HepG2 (cell line): ENCODE results near the gene B3GNT9. TPM values are rescaled to one million over a fixed set of nuclear protein-coding genes. Genes with fewer than 3 reads are reported as not detected.

ENCODE experiments used
- ARHGAP35 ChIP-seq: sonication (generic); formaldehyde crosslinking; IDR thresholded peaks from 2 replicates; pipeline ENCODE4 v1.9.0; 2022; ENCODE audit warnings: mild to moderate bottlenecking, inconsistent platforms, moderate library complexity, missing genetic modification reagents, borderline replicate concordance
- CBX1 ChIP-seq: IDR thresholded peaks from one replicate; pipeline ENCODE4 v1.6.1; 2016; ENCODE audit warnings: antibody characterized with exemption, low read depth
- FOXC1 ChIP-seq: sonication (generic); formaldehyde crosslinking; IDR thresholded peaks from 2 replicates; pipeline ENCODE4 v1.8.0; 2022; ENCODE audit warnings: mild to moderate bottlenecking, missing genetic modification reagents, borderline replicate concordance
- HMGXB4 ChIP-seq, 2 experiments: sonication (generic) in 1 of 2; formaldehyde crosslinking in 1 of 2; IDR thresholded peaks; 2 replicates each; pipeline versions ENCODE4 v1.4.0 to v1.6.1; 2018 to 2020; ENCODE audit warnings: missing genetic modification reagents in 2 of 2, borderline replicate concordance in 1 of 2, low read depth in 1 of 2, mild to moderate bottlenecking in 1 of 2, missing biosample characterization in 1 of 2
- MYPOP ChIP-seq: sonication (generic); formaldehyde crosslinking; IDR thresholded peaks from 2 replicates; pipeline ENCODE4 v1.8.1; 2023; ENCODE audit warnings: mild to moderate bottlenecking, moderate library complexity, missing genetic modification reagents
- NFATC3 ChIP-seq: sonication (generic); formaldehyde crosslinking; IDR thresholded peaks from 2 replicates; pipeline ENCODE4 v1.5.1; 2020; ENCODE audit warnings: mild to moderate bottlenecking, missing genetic modification reagents
- NFKB2 ChIP-seq: sonication (generic); formaldehyde crosslinking; IDR thresholded peaks from 2 replicates; pipeline ENCODE4 v1.4.0; 2020; ENCODE audit warnings: missing genetic modification reagents, borderline replicate concordance
- NRL ChIP-seq: sonication (generic); formaldehyde crosslinking; IDR thresholded peaks from 2 replicates; pipeline ENCODE4 v1.5.0; 2020; ENCODE audit warnings: missing genetic modification reagents, mild to moderate bottlenecking, moderate library complexity, borderline replicate concordance
- POGK ChIP-seq: sonication (generic); formaldehyde crosslinking; conservative IDR thresholded peaks from 2 replicates; pipeline ENCODE4 v1.8.0; 2022; ENCODE audit warnings: mild to moderate bottlenecking, moderate library complexity, missing genetic modification reagents
- SP140L ChIP-seq: sonication (generic); formaldehyde crosslinking; IDR thresholded peaks from 2 replicates; pipeline ENCODE4 v1.4.0; 2020; ENCODE audit warnings: missing genetic modification reagents, borderline replicate concordance
- TERF1 ChIP-seq: sonication (generic); formaldehyde crosslinking; IDR thresholded peaks from 2 replicates; pipeline ENCODE4 v1.8.0; 2022; ENCODE audit warnings: mild to moderate bottlenecking, missing genetic modification reagents, moderate library complexity
- YEATS4 ChIP-seq: sonication (generic); formaldehyde crosslinking; IDR thresholded peaks from 2 replicates; pipeline ENCODE4 v1.4.0; 2020; ENCODE audit warnings: missing genetic modification reagents, borderline replicate concordance
- ZBTB33 ChIP-seq: sonication (generic); formaldehyde crosslinking; IDR thresholded peaks from 2 replicates; pipeline ENCODE4 v1.4.0; 2020; ENCODE audit warnings: missing genetic modification reagents
- ZBTB8A ChIP-seq: sonication (generic); formaldehyde crosslinking; IDR thresholded peaks from 2 replicates; pipeline ENCODE4 v1.4.0; 2020; ENCODE audit warnings: mild to moderate bottlenecking, low read depth, missing genetic modification reagents, borderline replicate concordance
- ZNF282 ChIP-seq: fragments of 450-650 bp; IDR thresholded peaks from 2 replicates; pipeline ENCODE4 v1.6.1; 2018; ENCODE audit not compliant: partially characterized antibody
- ZNF317 ChIP-seq: sonication (generic); formaldehyde crosslinking; IDR thresholded peaks from 2 replicates; pipeline ENCODE4 v1.5.0; 2020; ENCODE audit warnings: mild to moderate bottlenecking, missing genetic modification reagents
- ZNF543 ChIP-seq: sonication (generic); formaldehyde crosslinking; IDR thresholded peaks from 2 replicates; pipeline ENCODE4 v1.4.0; 2020; ENCODE audit warnings: mild to moderate bottlenecking, missing genetic modification reagents
- ZNF883 ChIP-seq: sonication (generic); formaldehyde crosslinking; IDR thresholded peaks from 2 replicates; pipeline ENCODE4 v1.5.1; 2020; ENCODE audit warnings: mild to moderate bottlenecking, missing genetic modification reagents; ENCODE audit errors: not compliant biosample characterization
- polyA plus RNA-seq, 8 experiments: library from polyadenylated mRNA; depleted of rRNA in 3 of 8; stranded (reverse) in 7 of 8; unstranded in 1 of 8; fragments of >200 nt; fragmentation: Illumina TruSeq in 4 of 8; extraction: Trizol in 4 of 8; gene quantifications; 2 replicates each; pipeline versions ENCODE4 v1.2.1 to v1.2.3, GENCODE V29; 2011 to 2016; ENCODE audit warnings: low read depth in 4 of 8, missing spikeins in 1 of 8, mixed read lengths in 1 of 8; ENCODE audit not compliant: insufficient read depth in 1 of 8
- total RNA-seq, 5 experiments: library from RNA; depleted of rRNA; stranded (reverse); fragments of >200 nt; fragmentation: Illumina TruSeq; extraction: Trizol; gene quantifications; 2 replicates each; pipeline ENCODE4 v1.2.3, GENCODE V29; 2016; ENCODE audit warnings: low read depth in 1 of 5

B3GNT9 gene
- total and polyA plus RNA-seq, 2 of the 13 experiments (the other 11 are each of a cell fraction or from before 2014, with no cell fraction given) = 1.5 to 3.1 TPM

GRCh38 chr16:67169642-67170167 lies 18.9 kb upstream of the B3GNT9 start (continued):
- peak in 1 of 2 experiments; percentile 83; a peak in 2 of 4 replicates for TF ChIP-seq HMGXB4 (CRISPR knock-in tag; IDR thresholded peaks at IDR 0.05; ENCODE audit: borderline replicate concordance in 1 of 2, low read depth in 1 of 2)
- TF ChIP-seq MYPOP (CRISPR knock-in tag) = peak; percentile 75; the same call in 1 of the 2 replicates
- peak; percentile 56; the same call in 1 of the 2 replicates for TF ChIP-seq ZNF543 (CRISPR knock-in tag)
- TF ChIP-seq ZBTB33 (CRISPR knock-in tag) = peak; percentile 37; the same call in 1 of the 2 replicates
- peak; percentile 32; the same call in 1 of the 2 replicates for TF ChIP-seq NRL (CRISPR knock-in tag)
- no peak for TF ChIP-seq FOXC1 (CRISPR knock-in tag)
- TF ChIP-seq ARHGAP35 (CRISPR knock-in tag) = 0 out of 2 replicates have a peak, but pooled peaks have one; percentile 43
- TF ChIP-seq POGK (CRISPR knock-in tag) = no peak
- no peak for TF ChIP-seq ZNF282
- TF ChIP-seq ZBTB8A (CRISPR knock-in tag) = peak; percentile 21; the same call in 1 of the 2 replicates
- TF ChIP-seq ZNF317 (CRISPR knock-in tag) = peak; percentile 18; the same call in 1 of the 2 replicates
- TF ChIP-seq CBX1 = peak; percentile 15
- TF ChIP-seq NFKB2 (CRISPR knock-in tag) = peak; percentile 14; the same call in 1 of the 2 replicates
- no peak; the same call in 1 of the 2 replicates for TF ChIP-seq SP140L (CRISPR knock-in tag)
- no peak for TF ChIP-seq TERF1
- no peak for TF ChIP-seq YEATS4 (CRISPR knock-in tag)
- TF ChIP-seq NFATC3 (CRISPR knock-in tag) = no peak
- TF ChIP-seq ZNF883 (CRISPR knock-in tag) = peak; percentile 18
